ENCODE results near the gene SLC52A3. TPM values are rescaled to one million over a fixed set of nuclear protein-coding genes. Genes with fewer than 3 reads are reported as not detected.
"Not testable (repeated sequence)": the region's sequence is repeated elsewhere in the genome, so short reads cannot be mapped to it uniquely, and the experiment has no call there.

Gene SLC52A3
- total RNA-seq, 1 experiment from 2014 or later, result 0.14 TPM

- H3K4me3 Mint-ChIP-seq (ENCODE audit: unreplicated experiment); H3K9me3 Mint-ChIP-seq (ENCODE audit: unreplicated experiment); BruUV-seq (replicated peaks); H3K27ac Mint-ChIP-seq (ENCODE audit: low read depth, unreplicated experiment); DNase-seq (ENCODE audit: unreplicated experiment); intact Hi-C loops (cut with micrococcal nuclease); POLR2A ChIA-PET; H3K4me1 Mint-ChIP-seq (ENCODE audit: insufficient read depth, unreplicated experiment); H3K36me3 Mint-ChIP-seq (ENCODE audit: insufficient read depth, unreplicated experiment): not testable (repeated sequence)
- CTCF ChIA-PET, result interaction anchor here (4.5 kb wide), 1 partner anchor 145 kb away, joined by 42 read pairs; no protein-coding TSS in a partner anchor
- H3K27me3 Mint-ChIP-seq (ENCODE audit: insufficient read depth, unreplicated experiment), result peaks cover 49% of the 10 kb centered on the region
These were observed 43.6 kb upstream of the SLC52A3 start for GRCh38 chr20:811776-812434.

- H3K4me3 Mint-ChIP-seq (ENCODE audit: unreplicated experiment), result no peak overlapping the region
- ChIA-PET CTCF (interaction anchor here (1.0 to 4.4 kb wide), 5 partner anchors 10 to 151 kb away, joined by 3 to 39 read pairs (median 5); no protein-coding TSS in a partner anchor), POLR2A (interaction anchor here (1.5 kb wide), 1 partner anchor 37 kb away, joined by 5 read pairs; the partner anchor contains the start of gene SLC52A3)
- peaks cover 13% of the 10 kb centered on the region for H3K9me3 Mint-ChIP-seq (ENCODE audit: unreplicated experiment)
- intact Hi-C loops (cut with micrococcal nuclease), result no loop called here
- H3K36me3 Mint-ChIP-seq (ENCODE audit: insufficient read depth, unreplicated experiment), result no peaks in the 10 kb centered on the region
- H3K27ac Mint-ChIP-seq (ENCODE audit: low read depth, unreplicated experiment), result no peak overlapping the region
- no TSS peak for BruUV-seq (replicated peaks)
- peaks cover 15% of the 10 kb centered on the region for H3K27me3 Mint-ChIP-seq (ENCODE audit: insufficient read depth, unreplicated experiment)
- DNase-seq (ENCODE audit: unreplicated experiment), result peak; percentile 25
- H3K4me1 Mint-ChIP-seq (ENCODE audit: insufficient read depth, unreplicated experiment), result no peaks in the 10 kb centered on the region
- no peak for TF ChIP-seq CTCF (IDR thresholded peaks at IDR 0.05; ENCODE audit: unreplicated experiment)
These were observed 37.4 kb upstream of the SLC52A3 start for GRCh38 chr20:805713-806112.

- POLR2A ChIA-PET, result no interaction called here
- H3K27ac Mint-ChIP-seq (ENCODE audit: low read depth, unreplicated experiment), result no peak overlapping the region
- no TSS peak for BruUV-seq (replicated peaks)
- H3K4me3 Mint-ChIP-seq (ENCODE audit: unreplicated experiment), result no peak overlapping the region
- CTCF ChIA-PET, result interaction anchor here (1.1 to 4.4 kb wide), 3 partner anchors 15 to 155 kb away, joined by 3 to 39 read pairs (median 4); no protein-coding TSS in a partner anchor
- intact Hi-C loops (cut with micrococcal nuclease), result no loop called here
- peaks cover 6% of the 10 kb centered on the region for H3K27me3 Mint-ChIP-seq (ENCODE audit: insufficient read depth, unreplicated experiment)
- no peaks in the 10 kb centered on the region for H3K4me1 Mint-ChIP-seq (ENCODE audit: insufficient read depth, unreplicated experiment)
- H3K9me3 Mint-ChIP-seq (ENCODE audit: unreplicated experiment), result peaks cover 18% of the 10 kb centered on the region
- TF ChIP-seq CTCF (IDR thresholded peaks at IDR 0.05; ENCODE audit: unreplicated experiment), result no peak
- DNase-seq (ENCODE audit: unreplicated experiment), result no peak
- H3K36me3 Mint-ChIP-seq (ENCODE audit: insufficient read depth, unreplicated experiment), result no peaks in the 10 kb centered on the region
These were observed 33.4 kb upstream of the SLC52A3 start for GRCh38 chr20:801678-802077.

GRCh38 chr20:800026-800425 is 31.7 kb upstream of the SLC52A3 start:
- Mint-ChIP-seq H3K9me3 (ENCODE audit: unreplicated experiment) (peaks cover 12% of the 10 kb centered on the region), H3K27me3 (ENCODE audit: insufficient read depth, unreplicated experiment) (peaks cover 23% of the 10 kb centered on the region)
- H3K4me1 Mint-ChIP-seq (ENCODE audit: insufficient read depth, unreplicated experiment); DNase-seq (ENCODE audit: unreplicated experiment); BruUV-seq (replicated peaks); H3K4me3 Mint-ChIP-seq (ENCODE audit: unreplicated experiment); H3K36me3 Mint-ChIP-seq (ENCODE audit: insufficient read depth, unreplicated experiment); H3K27ac Mint-ChIP-seq (ENCODE audit: low read depth, unreplicated experiment); POLR2A ChIA-PET; intact Hi-C loops (cut with micrococcal nuclease): not testable (repeated sequence)
- CTCF ChIA-PET, result interaction anchor here (0.6 to 4.3 kb wide), 3 partner anchors 112 to 165 kb away, joined by 3 to 24 read pairs (median 4); no protein-coding TSS in a partner anchor

- BruUV-seq (replicated peaks); H3K27ac Mint-ChIP-seq (ENCODE audit: low read depth, unreplicated experiment); DNase-seq (ENCODE audit: unreplicated experiment); H3K36me3 Mint-ChIP-seq (ENCODE audit: insufficient read depth, unreplicated experiment); intact Hi-C loops (cut with micrococcal nuclease); H3K4me3 Mint-ChIP-seq (ENCODE audit: unreplicated experiment); H3K4me1 Mint-ChIP-seq (ENCODE audit: insufficient read depth, unreplicated experiment): not testable (repeated sequence)
- Mint-ChIP-seq H3K9me3 (ENCODE audit: unreplicated experiment) (peaks cover 12% of the 10 kb centered on the region), H3K27me3 (ENCODE audit: insufficient read depth, unreplicated experiment) (peaks cover 35% of the 10 kb centered on the region)
- CTCF ChIA-PET, result interaction anchor here (1.4 to 4.3 kb wide), 3 partner anchors 11 to 158 kb away, joined by 4 to 24 read pairs (median 8); no protein-coding TSS in a partner anchor
- POLR2A ChIA-PET, result interaction anchor here (0.6 to 0.7 kb wide), 2 partner anchors 15 to 39 kb away, joined by 3 read pairs; no protein-coding TSS in a partner anchor
These were observed 30.4 kb upstream of the SLC52A3 start for GRCh38 chr20:798746-799145.

Data from MCF 10A (cell line).